ENCODE results near the gene IQSEC3.
"Not testable (repeated sequence)": the region's sequence is repeated elsewhere in the genome, so short reads cannot be mapped to it uniquely, and the experiment has no call there.

The IQSEC3 gene

GRCh38 chr12:66428-66781 is at the start of gene IQSEC3:
Gene IQSEC3, plus strand, starts transcription at chr12:66767. Its CDS starts 116 bp downstream, at chr12:66883.
- not testable (repeated sequence) for DNase-seq

- DNase-seq: not testable (repeated sequence)
Observed at GRCh38 chr12:17370-18340, 48.9 kb upstream of the IQSEC3 start.

- DNase-seq: not testable (repeated sequence)
Observed at GRCh38 chr12:18821-19567, 47.6 kb upstream of the IQSEC3 start.

- DNase-seq: not testable (repeated sequence)
Observed at GRCh38 chr12:19906-20305, 46.7 kb upstream of the IQSEC3 start.

- no peak for DNase-seq
Observed at GRCh38 chr12:20757-21156, 45.8 kb upstream of the IQSEC3 start.

GRCh38 chr12:21301-22189 is 45.0 kb upstream of the IQSEC3 start:
- DNase-seq: no peak

- no peak for DNase-seq
Observed at GRCh38 chr12:22190-22529, 44.4 kb upstream of the IQSEC3 start.

GRCh38 chr12:22530-23201 is 43.9 kb upstream of the IQSEC3 start:
- DNase-seq: no peak

- not testable (repeated sequence) for DNase-seq
Observed at GRCh38 chr12:27904-28303, 38.7 kb upstream of the IQSEC3 start.

- not testable (repeated sequence) for DNase-seq
Observed at GRCh38 chr12:38775-39174, 27.8 kb upstream of the IQSEC3 start.

- not testable (repeated sequence) for DNase-seq
Observed at GRCh38 chr12:39555-40265, 26.9 kb upstream of the IQSEC3 start.

- not testable (repeated sequence) for DNase-seq
Observed at GRCh38 chr12:44352-44751, 22.2 kb upstream of the IQSEC3 start.

- not testable (repeated sequence) for DNase-seq
Observed at GRCh38 chr12:45235-45990, 21.2 kb upstream of the IQSEC3 start.

- DNase-seq: not testable (repeated sequence)
Observed at GRCh38 chr12:45991-46358, 20.6 kb upstream of the IQSEC3 start.

- DNase-seq: not testable (repeated sequence)
Observed at GRCh38 chr12:46542-46941, 20.0 kb upstream of the IQSEC3 start.

- not testable (repeated sequence) for DNase-seq
Observed at GRCh38 chr12:47699-48226, 18.8 kb upstream of the IQSEC3 start.

GRCh38 chr12:49149-49548 is 17.4 kb upstream of the IQSEC3 start:
- DNase-seq: not testable (repeated sequence)

GRCh38 chr12:51087-51486 is 15.5 kb upstream of the IQSEC3 start:
- DNase-seq: not testable (repeated sequence)

- DNase-seq: not testable (repeated sequence)
Observed at GRCh38 chr12:51962-52361, 14.6 kb upstream of the IQSEC3 start.

Measured in NCI-H1417 (cell line).